CD4-positive, alpha-beta T cell treated with Interleukin-17A for 4 hours (primary cell): ENCODE results near the gene RAB3C.

Experiments
- DNase-seq: peaks from one replicate; pipeline ENCODE4 v3.0.0-alpha.2; 2020; ENCODE audit warnings: mixed read lengths

Gene RAB3C

GRCh38 chr5:58606064-58606463 lies 23.2 kb downstream of the RAB3C start:
- DNase-seq: no peak

DNA sequence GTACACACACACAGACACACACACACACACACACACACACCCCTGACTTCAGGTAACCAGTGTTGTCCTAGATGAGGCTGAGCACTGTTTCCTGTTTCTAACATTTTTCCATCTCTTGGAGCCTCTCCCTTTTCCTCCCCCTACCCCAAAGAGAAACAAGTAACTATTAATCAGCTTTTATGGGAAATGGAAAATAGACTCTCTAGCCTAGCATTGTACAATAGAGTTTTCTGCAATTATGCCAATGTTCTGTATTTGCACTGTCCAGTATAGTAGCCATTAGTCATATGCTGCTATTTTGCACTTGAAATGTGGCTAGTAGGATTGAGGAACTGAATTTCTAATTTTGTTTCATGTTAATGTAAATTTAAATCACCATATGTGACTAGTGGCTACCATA lies 33.1 kb downstream of the RAB3C start:
- DNase-seq: no peak

- no peak for DNase-seq
These were observed 34.4 kb downstream of the RAB3C start for GRCh38 chr5:58617241-58617640.

- DNase-seq: no peak
These were observed 37.5 kb downstream of the RAB3C start for GRCh38 chr5:58620336-58620735.

GRCh38 chr5:58622936-58623871 lies 40.3 kb downstream of the RAB3C start:
- DNase-seq: no peak

GRCh38 chr5:58628626-58629025 lies 45.8 kb downstream of the RAB3C start:
- no peak for DNase-seq

- DNase-seq: no peak
These were observed 46.6 kb downstream of the RAB3C start for GRCh38 chr5:58629271-58630159.

GRCh38 chr5:58631895-58632294 lies 49.0 kb downstream of the RAB3C start:
- no peak for DNase-seq

DNA sequence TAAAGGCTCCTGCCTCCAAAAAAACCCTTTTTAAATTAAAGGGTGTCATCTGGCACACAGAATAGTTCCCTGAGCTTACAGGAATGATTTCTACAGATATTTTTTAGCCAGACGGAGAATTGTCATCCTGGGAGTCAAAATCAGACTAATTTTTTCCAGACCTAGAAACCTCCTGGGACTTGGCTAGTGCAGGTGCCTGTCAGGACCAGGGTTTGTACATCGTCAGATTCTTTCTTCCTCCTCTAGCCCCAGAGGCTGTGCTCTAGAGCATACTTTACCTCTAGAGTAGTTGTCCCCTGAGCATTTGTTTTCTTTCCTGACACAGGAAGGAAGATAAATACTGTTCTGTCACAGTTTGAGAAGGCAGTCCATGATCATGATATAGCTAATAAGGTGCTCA lies 52.5 kb downstream of the RAB3C start:
- no peak for DNase-seq

DNA sequence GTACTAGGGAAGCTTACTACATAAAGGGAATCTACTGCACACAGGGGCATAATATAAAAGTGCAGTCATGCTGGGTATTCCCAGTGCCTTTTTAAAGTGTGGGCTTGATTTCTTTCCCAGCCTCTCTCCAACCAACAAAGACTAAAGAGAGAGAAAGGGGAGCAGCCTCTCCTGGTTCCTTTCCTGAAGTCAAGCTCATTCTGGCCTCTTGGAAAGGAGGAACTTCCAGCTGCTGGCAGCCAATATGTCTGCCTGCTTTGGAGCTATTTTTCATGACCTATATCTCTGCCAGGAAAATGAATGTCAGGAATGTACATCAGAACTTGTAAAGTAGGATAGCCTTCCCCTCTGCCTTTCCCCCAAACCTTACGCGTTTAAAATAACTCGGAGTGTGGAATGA lies 57.1 kb downstream of the RAB3C start:
- no peak for DNase-seq

DNA sequence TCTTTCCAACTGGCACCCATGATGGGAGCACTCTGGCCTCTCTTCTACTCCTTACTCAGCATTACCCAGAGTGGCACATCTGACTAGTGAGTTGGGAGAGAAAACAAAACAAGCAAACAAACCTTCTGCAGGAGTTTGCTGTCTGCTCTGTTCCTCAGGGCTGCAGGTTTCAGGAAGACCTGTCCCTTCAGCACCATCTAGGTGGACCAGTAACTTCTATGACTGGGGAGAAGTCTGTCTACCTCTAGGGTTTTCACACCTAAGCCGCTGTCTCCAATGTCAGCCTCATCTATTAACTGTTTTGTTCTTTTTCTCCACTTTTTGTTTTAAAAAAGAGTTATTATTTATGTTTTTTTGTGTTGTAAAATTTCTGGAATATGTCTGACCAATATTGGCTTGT lies 58.7 kb downstream of the RAB3C start:
- no peak for DNase-seq

GRCh38 chr5:58648846-58649245 lies 66.0 kb downstream of the RAB3C start:
- DNase-seq: no peak

DNA sequence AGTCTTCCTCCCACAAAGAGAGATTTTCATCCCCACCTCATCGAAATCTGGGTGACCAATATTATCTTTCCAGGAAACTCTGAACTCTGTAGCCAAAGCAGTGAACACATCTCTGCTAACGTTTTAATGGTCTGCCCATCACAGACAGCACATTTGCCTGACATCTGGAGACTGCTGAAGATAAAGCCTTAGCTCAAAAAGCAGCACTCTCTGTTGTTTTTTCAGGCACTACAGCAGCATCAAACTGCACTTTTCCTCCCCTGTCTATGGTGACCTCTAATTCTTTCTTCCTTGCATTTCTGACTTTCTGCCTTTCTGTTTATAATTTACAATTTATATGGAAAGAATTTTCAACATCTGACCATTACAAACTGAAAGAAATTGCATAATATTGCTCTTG lies 66.8 kb downstream of the RAB3C start:
- no peak for DNase-seq

GRCh38 chr5:58653521-58653920 lies 70.6 kb downstream of the RAB3C start:
- no peak for DNase-seq

DNA sequence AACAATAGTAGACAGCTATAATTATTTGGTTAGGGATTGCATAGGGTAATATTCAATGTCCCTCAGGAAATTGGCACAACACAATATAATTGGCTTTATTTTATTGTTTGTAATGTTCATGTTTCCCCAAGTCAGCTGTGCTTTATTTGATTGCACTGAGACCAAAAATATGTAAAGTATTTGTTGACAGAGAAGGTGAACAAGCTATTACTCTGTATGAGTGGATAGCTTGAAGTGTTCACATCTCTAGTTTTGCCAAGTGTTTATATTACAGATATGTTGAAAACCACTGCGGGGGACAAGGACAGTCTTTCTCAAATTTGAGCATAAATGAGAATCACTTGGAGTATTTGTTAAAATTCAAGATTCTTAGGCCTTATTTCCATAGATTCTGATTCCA lies 83.3 kb downstream of the RAB3C start:
- no peak for DNase-seq

DNA sequence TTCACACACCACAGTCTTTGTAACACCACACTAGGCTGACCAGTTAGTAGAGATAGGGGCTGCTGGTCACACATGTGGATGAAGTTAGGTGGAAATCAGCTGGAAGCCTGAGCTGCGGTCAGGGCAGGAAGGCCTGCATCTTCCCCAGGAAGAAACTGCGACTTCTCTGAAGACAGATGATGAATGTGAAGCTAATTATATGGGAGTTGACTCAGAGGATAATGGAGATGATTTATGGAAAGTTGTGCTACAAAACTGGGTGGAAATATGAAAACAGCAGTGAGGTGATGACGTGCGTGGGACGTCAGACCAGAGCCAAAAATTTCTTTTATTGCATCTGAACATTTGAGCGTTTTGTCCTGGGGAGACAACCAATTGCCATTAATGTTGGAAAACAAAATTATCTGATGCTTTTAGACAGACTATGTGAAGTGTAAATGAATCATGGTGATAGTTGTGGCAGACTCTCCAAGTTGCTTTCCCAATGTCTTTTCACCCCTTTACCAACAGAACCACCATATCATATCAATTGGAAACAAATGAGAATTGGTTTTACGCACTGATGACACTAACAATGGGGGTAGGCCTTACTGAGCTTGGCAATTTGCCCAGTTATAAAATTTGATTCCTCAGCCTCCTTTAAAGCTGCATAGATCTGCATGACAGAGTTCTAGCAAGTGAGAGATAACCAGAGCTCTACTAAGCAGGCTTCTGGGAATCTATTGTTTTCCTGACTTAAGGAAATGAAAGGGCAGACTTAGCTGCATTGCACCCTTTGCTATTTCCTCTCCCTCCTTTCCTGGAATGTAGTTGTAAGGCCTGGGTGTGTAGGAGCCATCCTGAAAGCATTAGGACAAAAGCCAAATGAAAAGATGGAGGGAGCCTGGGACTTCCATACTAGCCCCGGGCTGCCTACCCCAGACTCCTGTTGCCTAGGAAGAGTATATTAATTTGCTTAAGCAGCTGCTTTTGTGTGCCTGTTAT lies 84.0 kb downstream of the RAB3C start:
- no peak for DNase-seq

DNA sequence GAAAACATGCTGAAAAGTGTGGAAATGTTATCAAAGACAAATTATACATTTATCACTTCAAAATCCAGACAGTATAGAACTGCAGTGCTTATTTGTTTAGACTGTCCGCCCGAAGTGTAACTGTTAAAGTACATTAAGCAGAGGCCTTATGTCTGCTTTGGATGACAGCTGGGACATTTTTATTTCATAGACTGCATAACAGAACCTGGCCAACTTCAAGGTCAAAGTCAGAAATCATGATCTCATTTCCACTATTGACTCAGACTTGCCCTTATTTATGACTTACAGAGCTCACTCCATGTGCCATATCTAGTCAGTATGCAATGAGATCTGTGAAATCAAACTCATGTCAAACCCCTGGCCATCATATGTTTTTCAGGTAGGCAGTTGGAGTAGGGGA lies 87.7 kb downstream of the RAB3C start:
- DNase-seq: no peak

- DNase-seq: no peak
These were observed 88.3 kb downstream of the RAB3C start for GRCh38 chr5:58671155-58671554.

DNA sequence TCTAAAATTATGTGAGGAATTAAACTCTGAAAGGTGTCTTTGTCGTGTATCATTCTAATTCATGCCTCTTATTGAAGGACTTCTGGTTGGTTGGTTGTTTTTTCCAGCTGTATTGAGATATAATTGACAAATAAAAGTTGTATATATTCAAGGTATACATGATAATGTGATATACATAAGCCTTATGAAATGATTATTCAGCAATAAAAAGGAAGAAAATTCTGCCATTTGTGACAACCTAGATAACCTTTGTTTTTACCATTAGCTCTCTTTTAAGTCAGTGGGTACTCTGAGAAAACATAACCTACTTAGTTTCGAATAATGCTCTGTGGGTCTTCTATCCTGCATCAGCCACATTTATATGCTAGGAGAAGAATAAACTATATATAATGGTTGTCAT lies 89.6 kb downstream of the RAB3C start:
- no peak for DNase-seq

GRCh38 chr5:58674070-58674469 lies 91.2 kb downstream of the RAB3C start:
- DNase-seq: no peak

DNA sequence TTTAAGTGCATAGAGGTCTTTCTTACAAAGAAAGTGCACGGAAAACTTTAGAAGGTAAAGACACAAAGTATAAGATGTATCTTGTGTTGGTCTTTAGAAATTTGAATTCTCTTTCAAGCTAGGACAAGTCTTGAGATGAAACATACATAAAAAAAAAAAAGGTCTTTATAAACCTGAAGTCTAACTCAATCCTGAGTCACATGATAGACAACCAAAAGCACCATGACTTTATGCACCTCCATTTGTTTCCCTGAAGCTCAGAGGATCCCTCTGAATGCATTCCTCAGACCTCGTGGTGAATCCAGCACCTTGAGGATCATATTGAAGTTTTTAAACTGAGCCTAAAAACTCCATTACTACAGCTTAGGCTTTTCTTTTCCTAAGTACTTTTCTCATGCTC lies 91.8 kb downstream of the RAB3C start:
- DNase-seq: no peak

DNA sequence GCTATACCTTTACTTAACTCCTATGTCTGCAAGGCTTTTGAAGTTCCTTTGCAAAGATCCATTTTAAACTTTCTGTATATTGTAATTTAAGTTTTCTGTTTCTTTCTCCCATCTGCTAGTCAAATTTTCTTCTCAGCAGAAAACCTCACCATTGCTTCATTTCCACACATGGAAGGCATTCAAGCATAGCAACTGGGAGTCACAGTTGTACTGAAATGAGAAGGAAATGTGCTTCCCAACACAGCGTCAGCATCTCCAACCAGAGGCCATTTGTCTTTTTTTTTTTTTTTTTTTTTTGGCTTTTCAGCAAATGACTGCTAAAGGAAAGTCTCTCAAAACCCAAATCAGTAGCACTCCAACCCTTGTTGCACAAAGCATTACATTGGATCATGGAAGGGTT lies 92.5 kb downstream of the RAB3C start:
- no peak for DNase-seq

DNA sequence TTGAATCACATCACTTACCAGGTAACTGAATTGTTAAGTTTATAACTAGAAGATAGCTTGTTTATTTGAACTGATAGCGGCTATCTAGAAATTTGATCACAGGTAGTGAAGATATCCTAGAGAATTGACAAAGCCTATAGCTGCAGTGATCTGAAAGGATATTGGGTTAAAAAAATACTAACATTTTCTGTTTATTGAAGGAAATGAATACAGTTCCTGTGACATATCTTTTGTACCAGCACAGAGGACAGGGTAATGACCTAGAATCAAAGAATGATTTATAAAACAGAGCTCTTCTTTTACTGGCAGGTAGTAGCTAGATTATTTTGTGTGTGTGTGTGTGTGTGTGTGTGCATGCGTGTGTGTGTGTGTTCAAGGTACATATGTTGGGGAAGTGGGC lies 94.8 kb downstream of the RAB3C start:
- no peak for DNase-seq
